OCI-LY1 (cell line): Measurements from ENCODE around the gene PCDHA1.
A peak's percentile ranks its signal among the peaks of the same experiment; 100 is the strongest.

Experiments used
- H2AFZ ChIP-seq: fragments of 200-600 bp; sonication (generic), shearing (Covaris generic); 2 replicates; pipeline ENCODE4 v1.6.0; 2014; ENCODE audit warnings: antibody characterized with exemption, mild to moderate bottlenecking, low read length
- H3F3A ChIP-seq: fragments of 200-600 bp; sonication (generic), shearing (Covaris generic); 2 replicates; pipeline ENCODE4 v1.6.0; 2014; ENCODE audit warnings: mild to moderate bottlenecking, antibody characterized with exemption, low read length, moderate library complexity; ENCODE audit not compliant: insufficient read depth
- H3K27ac ChIP-seq: fragments of 200-600 bp; sonication (generic); 2 replicates; pipeline ENCODE4 v1.5.1; 2014; ENCODE audit warnings: low read length, mixed run types, mild to moderate bottlenecking, low read depth; ENCODE audit not compliant: poor library complexity, severe bottlenecking
- H3K27me3 ChIP-seq: fragments of 200-600 bp; sonication (generic); 2 replicates; pipeline ENCODE4 v1.6.0; 2014; ENCODE audit warnings: antibody characterized with exemption, mild to moderate bottlenecking, low read length, moderate library complexity; ENCODE audit not compliant: insufficient read depth
- H3K36me3 ChIP-seq: fragments of 200-600 bp; sonication (generic); 2 replicates; pipeline ENCODE4 v1.6.1; 2014; ENCODE audit warnings: mild to moderate bottlenecking, antibody characterized with exemption, low read length, moderate library complexity, mixed read lengths; ENCODE audit not compliant: insufficient read depth
- H3K4me1 ChIP-seq: fragments of 200-600 bp; sonication (generic); 2 replicates; pipeline ENCODE4 v1.5.1; 2014; ENCODE audit warnings: mild to moderate bottlenecking, low read length, moderate library complexity; ENCODE audit not compliant: insufficient read depth, severe bottlenecking
- H3K4me2 ChIP-seq: fragments of 200-600 bp; sonication (generic), shearing (Covaris generic); 2 replicates; pipeline ENCODE4 v1.6.1; 2014; ENCODE audit warnings: low read length
- H3K4me3 ChIP-seq: fragments of 200-600 bp; sonication (generic); 2 replicates; pipeline ENCODE4 v1.5.1; 2014; ENCODE audit warnings: low read length, low read depth, mild to moderate bottlenecking, mixed read lengths; ENCODE audit not compliant: poor library complexity, severe bottlenecking
- H3K79me2 ChIP-seq: fragments of 200-600 bp; shearing (Covaris generic); 2 replicates; pipeline ENCODE4 v1.6.1; 2016; ENCODE audit warnings: mixed run types, low read length, mixed read lengths; ENCODE audit not compliant: insufficient read depth
- H3K9ac ChIP-seq: fragments of 200-600 bp; sonication (generic), shearing (Covaris generic); 2 replicates; pipeline ENCODE4 v1.6.1; 2014; ENCODE audit warnings: mild to moderate bottlenecking, low read length, mixed read lengths
- H3K9me2 ChIP-seq: fragments of 200-600 bp; sonication (generic), shearing (Covaris generic); 2 replicates; pipeline ENCODE4 v1.6.1; 2014; ENCODE audit warnings: low read depth, mild to moderate bottlenecking, low read length, mixed read lengths
- H3K9me3 ChIP-seq: fragments of 200-600 bp; shearing (Covaris generic); 2 replicates; pipeline ENCODE4 v1.6.1; 2014; ENCODE audit warnings: low read length, mixed read lengths
- H4K20me1 ChIP-seq: fragments of 200-600 bp; sonication (generic), shearing (Covaris generic); 2 replicates; pipeline ENCODE4 v1.6.0; 2016; ENCODE audit warnings: mild to moderate bottlenecking, low read length; ENCODE audit not compliant: insufficient read depth
- CTCF ChIP-seq: fragments of 200-600 bp; sonication (generic), shearing (Covaris generic); IDR thresholded peaks from 2 replicates; pipeline ENCODE4 v1.5.1; 2017; ENCODE audit warnings: mild to moderate bottlenecking, antibody characterized with exemption, low read length, moderate library complexity, mixed read lengths
- EZH2 ChIP-seq: fragments of 200-600 bp; sonication (generic), shearing (Covaris generic); IDR thresholded peaks from 2 replicates; pipeline ENCODE4 v1.8.0; 2017; ENCODE audit warnings: borderline replicate concordance, mixed run types, mild to moderate bottlenecking, antibody characterized with exemption, low read length, moderate library complexity, mixed read lengths

Gene PCDHA1

GRCh38 chr5:140855772-140856674, 70.1 kb downstream of the PCDHA1 start, which contains the start of gene PCDHA10:
TSS of gene PCDHA10 (plus strand) at chr5:140855897. CDS start at chr5:140856049, 152 bp downstream.
- no peaks in the 10 kb centered on the region for H3K9me3 ChIP-seq
- no peaks in the 10 kb centered on the region for H4K20me1 ChIP-seq
- no peaks in the 10 kb centered on the region for H3K79me2 ChIP-seq
- H3K9me2 ChIP-seq = no peaks in the 10 kb centered on the region; the same call in 1 of the 2 replicates
- no peak within 1 kb of the TSS for H3K4me3 ChIP-seq
- H3K27me3 ChIP-seq = no peaks in the 10 kb centered on the region
- TF ChIP-seq CTCF (peak; percentile 49), EZH2 (no peak)
- no peak within 1 kb of the TSS for H3K9ac ChIP-seq
- no peaks in the 10 kb centered on the region for H3K36me3 ChIP-seq
- H3F3A ChIP-seq = no peaks in the 10 kb centered on the region
- no peak within 1 kb of the TSS for H2AFZ ChIP-seq
- H3K4me2 ChIP-seq = no peak within 1 kb of the TSS
- no peak within 1 kb of the TSS for H3K27ac ChIP-seq
- no peaks in the 10 kb centered on the region for H3K4me1 ChIP-seq

- no peak overlapping the region for H3K4me2 ChIP-seq
- no peak overlapping the region for H2AFZ ChIP-seq
- TF ChIP-seq EZH2 (no peak), CTCF (no peak)
- H3K27me3 ChIP-seq = no peaks in the 10 kb centered on the region
- H3F3A ChIP-seq = no peaks in the 10 kb centered on the region
- H3K9me3 ChIP-seq = no peaks in the 10 kb centered on the region
- no peaks in the 10 kb centered on the region for H4K20me1 ChIP-seq
- H3K4me3 ChIP-seq = no peak overlapping the region
- no peak overlapping the region for H3K27ac ChIP-seq
- H3K79me2 ChIP-seq = no peaks in the 10 kb centered on the region
- no peaks in the 10 kb centered on the region for H3K36me3 ChIP-seq
- H3K9me2 ChIP-seq = no peaks in the 10 kb centered on the region; the same call in 1 of the 2 replicates
- H3K9ac ChIP-seq = no peak overlapping the region
- H3K4me1 ChIP-seq = no peaks in the 10 kb centered on the region
Measured at GRCh38 chr5:140857177-140857986, 71.4 kb downstream of the PCDHA1 start.

- Histone ChIP-seq H3F3A (no peaks in the 10 kb centered on the region), H3K4me3 (no peak overlapping the region), H3K4me1 (no peaks in the 10 kb centered on the region), H3K9me2 (no peaks in the 10 kb centered on the region; the same call in 1 of the 2 replicates), H3K27ac (no peak overlapping the region), H3K79me2 (no peaks in the 10 kb centered on the region), H3K36me3 (no peaks in the 10 kb centered on the region), H3K27me3 (no peaks in the 10 kb centered on the region), H3K4me2 (no peak overlapping the region), H3K9me3 (no peaks in the 10 kb centered on the region), H3K9ac (no peak overlapping the region), H4K20me1 (no peaks in the 10 kb centered on the region), H2AFZ (no peak overlapping the region)
- no peak for TF ChIP-seq EZH2
- no peak for TF ChIP-seq CTCF
Measured at GRCh38 chr5:140857987-140858240, 72.0 kb downstream of the PCDHA1 start.
